B cell (primary cell): ENCODE results near the gene GAK.

Experiments used
- EZH2 ChIP-seq: IDR thresholded peaks from 2 replicates; pipeline ENCODE4 v1.6.1; 2012; ENCODE audit warnings: borderline replicate concordance, low read depth, mild to moderate bottlenecking, moderate library complexity, low read length; ENCODE audit not compliant: insufficient read depth, poor library complexity, severe bottlenecking
- TF ChIP-seq, protein P1 (sequence below): fragments of 200-600 bp; IDR thresholded peaks from one replicate; pipeline ENCODE4 v1.8.0; 2022; ENCODE audit warnings: antibody characterized with exemption, mild to moderate bottlenecking

DNA sequence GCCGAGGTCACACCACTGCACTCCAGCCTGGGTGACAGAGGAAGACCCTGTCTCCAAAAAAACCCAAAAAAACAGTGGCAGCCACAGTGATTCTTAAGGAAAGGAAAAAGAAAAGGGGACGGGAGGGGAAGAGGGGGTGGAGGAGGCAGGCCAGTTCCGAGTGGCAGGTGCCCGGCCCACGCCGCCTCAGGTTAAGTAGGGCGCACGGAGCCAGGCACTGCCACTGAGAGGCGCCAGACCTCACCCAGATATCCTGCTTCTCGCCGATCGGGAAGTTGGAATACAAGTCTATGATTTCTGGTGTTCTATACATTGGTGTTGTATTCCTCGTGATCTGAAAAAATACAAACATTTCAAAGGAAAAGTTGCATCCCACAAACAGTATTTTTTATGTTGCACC lies 35.9 kb downstream of the GAK start:
- TF ChIP-seq, protein P1, sequence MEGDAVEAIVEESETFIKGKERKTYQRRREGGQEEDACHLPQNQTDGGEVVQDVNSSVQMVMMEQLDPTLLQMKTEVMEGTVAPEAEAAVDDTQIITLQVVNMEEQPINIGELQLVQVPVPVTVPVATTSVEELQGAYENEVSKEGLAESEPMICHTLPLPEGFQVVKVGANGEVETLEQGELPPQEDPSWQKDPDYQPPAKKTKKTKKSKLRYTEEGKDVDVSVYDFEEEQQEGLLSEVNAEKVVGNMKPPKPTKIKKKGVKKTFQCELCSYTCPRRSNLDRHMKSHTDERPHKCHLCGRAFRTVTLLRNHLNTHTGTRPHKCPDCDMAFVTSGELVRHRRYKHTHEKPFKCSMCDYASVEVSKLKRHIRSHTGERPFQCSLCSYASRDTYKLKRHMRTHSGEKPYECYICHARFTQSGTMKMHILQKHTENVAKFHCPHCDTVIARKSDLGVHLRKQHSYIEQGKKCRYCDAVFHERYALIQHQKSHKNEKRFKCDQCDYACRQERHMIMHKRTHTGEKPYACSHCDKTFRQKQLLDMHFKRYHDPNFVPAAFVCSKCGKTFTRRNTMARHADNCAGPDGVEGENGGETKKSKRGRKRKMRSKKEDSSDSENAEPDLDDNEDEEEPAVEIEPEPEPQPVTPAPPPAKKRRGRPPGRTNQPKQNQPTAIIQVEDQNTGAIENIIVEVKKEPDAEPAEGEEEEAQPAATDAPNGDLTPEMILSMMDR, result no peak
- no peak for TF ChIP-seq EZH2
